Measurements from ENCODE around the gene MOB1B.
"Not testable (repeated sequence)": the region's sequence is repeated elsewhere in the genome, so short reads cannot be mapped to it uniquely, and the experiment has no call there.

DNA sequence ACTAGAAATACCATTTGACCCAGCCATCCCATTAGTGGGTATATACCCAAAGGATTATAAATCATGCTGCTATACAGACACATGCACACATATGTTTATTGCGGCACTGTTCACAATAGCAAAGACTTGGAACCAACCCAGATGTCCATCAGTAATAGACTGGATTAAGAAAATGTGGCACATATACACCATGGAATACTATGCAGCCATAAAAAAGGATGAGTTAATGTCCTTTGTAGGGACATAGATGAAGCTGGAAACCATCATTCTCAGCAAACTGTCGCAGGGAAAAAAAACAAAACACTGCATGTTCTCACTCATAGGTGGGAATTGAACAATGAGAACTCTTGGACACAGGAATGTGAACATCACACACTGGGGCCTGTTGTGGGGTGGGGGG is 115.2 kb downstream of the MOB1B start:
- not testable (repeated sequence) for TF ChIP-seq EZH2 (IDR thresholded peaks at IDR 0.05; ENCODE audit: insufficient read depth, poor library complexity, severe bottlenecking); EZH2phosphoT487 (IDR thresholded peaks at IDR 0.05; ENCODE audit: insufficient read depth, low read depth)

Data from GM23248 (cell line).